HepG2 (cell line): Measurements from ENCODE around the gene TPSD1. TPM values are rescaled to one million over a fixed set of nuclear protein-coding genes. Genes with fewer than 3 reads are reported as not detected.

ENCODE experiments used
- ARNT2 ChIP-seq: sonication (generic); formaldehyde crosslinking; IDR thresholded peaks from 2 replicates; pipeline ENCODE4 v1.8.0; 2022; ENCODE audit warnings: mild to moderate bottlenecking, low read depth, missing genetic modification reagents, moderate library complexity
- ASH2L ChIP-seq: fragments of 300-600, 200-600 bp; sonication (generic); IDR thresholded peaks from 2 replicates; pipeline ENCODE4 v1.7.0; 2017; ENCODE audit warnings: low read depth, mild to moderate bottlenecking, moderate library complexity, mixed read lengths, low read length; ENCODE audit not compliant: insufficient read length
- ATM ChIP-seq: fragments of 450-650 bp; IDR thresholded peaks from 2 replicates; pipeline ENCODE4 v1.7.1; 2017; ENCODE audit warnings: mild to moderate bottlenecking, borderline replicate concordance
- BRF2 ChIP-seq: sonication (generic); formaldehyde crosslinking; IDR thresholded peaks from 2 replicates; pipeline ENCODE4 v1.8.1; 2022; ENCODE audit warnings: mild to moderate bottlenecking, missing genetic modification reagents
- FOXO4 ChIP-seq: sonication (generic); formaldehyde crosslinking; conservative IDR thresholded peaks from 2 replicates; pipeline ENCODE4 v1.8.1; 2023; ENCODE audit warnings: missing genetic modification reagents
- HIC2 ChIP-seq: sonication (generic); formaldehyde crosslinking; IDR thresholded peaks from 2 replicates; pipeline ENCODE4 v1.9.0; 2022; ENCODE audit warnings: low read depth, missing genetic modification reagents
- KAT7 ChIP-seq: IDR thresholded peaks from 2 replicates; pipeline ENCODE4 v1.6.1; 2018; ENCODE audit warnings: borderline replicate concordance, missing compliant biosample characterization
- NR1H2 ChIP-seq: sonication (generic); formaldehyde crosslinking; IDR thresholded peaks from 2 replicates; pipeline ENCODE4 v1.8.1; 2022; ENCODE audit warnings: low read depth, missing genetic modification reagents, borderline replicate concordance
- SRF ChIP-seq: IDR thresholded peaks from 2 replicates; pipeline ENCODE4 v1.6.1; 2011; ENCODE audit warnings: mild to moderate bottlenecking, low read depth, low read length, moderate library complexity
- TFDP1 ChIP-seq: IDR thresholded peaks from 2 replicates; pipeline ENCODE4 v1.6.1; 2016; ENCODE audit warnings: missing compliant biosample characterization, missing genetic modification reagents, borderline replicate concordance
- THAP11 ChIP-seq: IDR thresholded peaks from 2 replicates; pipeline ENCODE4 v1.6.1; 2016; ENCODE audit warnings: missing biosample characterization, missing genetic modification reagents
- THAP9 ChIP-seq: sonication (generic); formaldehyde crosslinking; IDR thresholded peaks from 2 replicates; pipeline ENCODE4; 2020; ENCODE audit warnings: missing genetic modification reagents, mild to moderate bottlenecking, borderline replicate concordance
- TSC22D2 ChIP-seq: sonication (generic); formaldehyde crosslinking; IDR thresholded peaks from 2 replicates; pipeline ENCODE4 v1.5.1; 2020; ENCODE audit warnings: missing genetic modification reagents, mild to moderate bottlenecking, borderline replicate concordance
- ZFP62 ChIP-seq: sonication (generic); formaldehyde crosslinking; IDR thresholded peaks from 2 replicates; pipeline ENCODE4 v1.4.0; 2020; ENCODE audit warnings: missing genetic modification reagents
- ZNF124 ChIP-seq: sonication (generic); formaldehyde crosslinking; IDR thresholded peaks from 2 replicates; pipeline ENCODE4 v1.4.0; 2020; ENCODE audit warnings: missing genetic modification reagents
- ZNF34 ChIP-seq: sonication (generic); formaldehyde crosslinking; IDR thresholded peaks from 2 replicates; pipeline ENCODE4 v1.4.0; 2020; ENCODE audit warnings: mild to moderate bottlenecking, missing genetic modification reagents, borderline replicate concordance
- ZNF367 ChIP-seq: sonication (generic); formaldehyde crosslinking; IDR thresholded peaks from 2 replicates; pipeline ENCODE4 v1.4.0; 2020; ENCODE audit warnings: missing genetic modification reagents, borderline replicate concordance
- ZNF580 ChIP-seq: IDR thresholded peaks from 2 replicates; pipeline ENCODE4 v1.6.1; 2016; ENCODE audit warnings: low read depth, borderline replicate concordance
- ZNF777 ChIP-seq: sonication (generic); formaldehyde crosslinking; IDR thresholded peaks from 2 replicates; pipeline ENCODE4 v1.4.0; 2020; ENCODE audit warnings: missing genetic modification reagents
- polyA plus RNA-seq, 8 experiments: library from polyadenylated mRNA; depleted of rRNA in 3 of 8; stranded (reverse) in 7 of 8; unstranded in 1 of 8; fragments of >200 nt; fragmentation: Illumina TruSeq in 4 of 8; extraction: Trizol in 4 of 8; gene quantifications; 2 replicates each; pipeline versions ENCODE4 v1.2.1 to v1.2.3, GENCODE V29; 2011 to 2016; ENCODE audit warnings: low read depth in 4 of 8, missing spikeins in 1 of 8, mixed read lengths in 1 of 8; ENCODE audit not compliant: insufficient read depth in 1 of 8
- total RNA-seq, 5 experiments: library from RNA; depleted of rRNA; stranded (reverse); fragments of >200 nt; fragmentation: Illumina TruSeq; extraction: Trizol; gene quantifications; 2 replicates each; pipeline ENCODE4 v1.2.3, GENCODE V29; 2016; ENCODE audit warnings: low read depth in 1 of 5

The TPSD1 gene
- total and polyA plus RNA-seq, 2 of the 13 experiments (the other 11 are each of a cell fraction or from before 2014, with no cell fraction given): not detected

- TF ChIP-seq HIC2: 0 out of 2 replicates have a peak, but pooled peaks have one; percentile 27
- no peak for TF ChIP-seq NR1H2 (CRISPR knock-in tag)
- no peak for TF ChIP-seq ZNF34
- TF ChIP-seq SRF: no peak
- TF ChIP-seq BRF2 (CRISPR knock-in tag): no peak
- no peak for TF ChIP-seq ZNF367 (CRISPR knock-in tag)
- TF ChIP-seq FOXO4 (CRISPR knock-in tag): no peak
- peak; percentile 59 for TF ChIP-seq ASH2L
- TF ChIP-seq ZFP62 (CRISPR knock-in tag): no peak
- peak; percentile 42; the same call in 1 of the 2 replicates for TF ChIP-seq THAP11 (CRISPR knock-in tag)
- no peak; the same call in 1 of the 2 replicates for TF ChIP-seq ZNF580 (CRISPR knock-in tag)
- no peak for TF ChIP-seq ARNT2 (CRISPR knock-in tag)
- TF ChIP-seq TSC22D2 (CRISPR knock-in tag): no peak
- TF ChIP-seq THAP9: no peak
- TF ChIP-seq ATM: no peak
- TF ChIP-seq ZNF777: peak; percentile 83
- TF ChIP-seq ZNF124 (CRISPR knock-in tag): no peak
- TF ChIP-seq KAT7: no peak
- TF ChIP-seq TFDP1: no peak
These were observed 43.4 kb downstream of the TPSD1 start (continued) for GRCh38 chr16:1299012-1299867.
